Cerebellar cortex (tissue), 1 donor: Measurements from ENCODE around the gene HSPA8.
A peak's percentile ranks its signal among the peaks of the same experiment; 100 is the strongest.
"Not testable (repeated sequence)": the region's sequence is repeated elsewhere in the genome, so short reads cannot be mapped to it uniquely, and the experiment has no call there.

ENCODE experiments used
- DNase-seq: peaks from one replicate; pipeline ENCODE4 v3.0.0-alpha.2; 2015; ENCODE audit warnings: low spot score

The HSPA8 gene

DNA sequence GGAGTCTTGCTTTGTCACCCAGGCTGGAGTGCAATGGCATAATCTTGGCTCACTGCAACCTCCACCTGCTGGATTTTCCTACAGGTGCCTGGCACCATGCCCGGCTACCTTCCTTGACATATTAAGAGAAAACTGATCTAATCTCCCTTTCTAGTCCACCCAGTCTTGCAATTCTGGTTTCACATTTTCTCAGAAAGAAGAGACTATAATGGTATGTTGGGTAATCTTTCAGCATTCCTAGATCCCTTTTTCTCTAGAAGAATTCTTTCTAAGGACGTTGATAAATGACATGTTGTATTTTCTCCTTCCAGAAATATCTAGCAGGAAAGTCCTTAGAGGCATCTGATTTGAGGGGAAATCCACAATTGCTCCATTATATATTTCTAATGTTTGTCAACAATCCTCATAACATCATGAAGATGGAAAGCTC is 10.4 kb upstream of the HSPA8 start:
- peak; percentile 70 for DNase-seq

GRCh38 chr11:123069908-123070821 is 8.2 kb upstream of the HSPA8 start:
- DNase-seq, result no peak

GRCh38 chr11:123065621-123066020 is 3.7 kb upstream of the HSPA8 start:
- no peak for DNase-seq

- DNase-seq, result no peak
These were observed 2.1 kb upstream of the HSPA8 start for GRCh38 chr11:123063826-123064657.

GRCh38 chr11:123062892-123063825 is 1.2 kb upstream of the HSPA8 start:
- peak; percentile 59 for DNase-seq

DNA sequence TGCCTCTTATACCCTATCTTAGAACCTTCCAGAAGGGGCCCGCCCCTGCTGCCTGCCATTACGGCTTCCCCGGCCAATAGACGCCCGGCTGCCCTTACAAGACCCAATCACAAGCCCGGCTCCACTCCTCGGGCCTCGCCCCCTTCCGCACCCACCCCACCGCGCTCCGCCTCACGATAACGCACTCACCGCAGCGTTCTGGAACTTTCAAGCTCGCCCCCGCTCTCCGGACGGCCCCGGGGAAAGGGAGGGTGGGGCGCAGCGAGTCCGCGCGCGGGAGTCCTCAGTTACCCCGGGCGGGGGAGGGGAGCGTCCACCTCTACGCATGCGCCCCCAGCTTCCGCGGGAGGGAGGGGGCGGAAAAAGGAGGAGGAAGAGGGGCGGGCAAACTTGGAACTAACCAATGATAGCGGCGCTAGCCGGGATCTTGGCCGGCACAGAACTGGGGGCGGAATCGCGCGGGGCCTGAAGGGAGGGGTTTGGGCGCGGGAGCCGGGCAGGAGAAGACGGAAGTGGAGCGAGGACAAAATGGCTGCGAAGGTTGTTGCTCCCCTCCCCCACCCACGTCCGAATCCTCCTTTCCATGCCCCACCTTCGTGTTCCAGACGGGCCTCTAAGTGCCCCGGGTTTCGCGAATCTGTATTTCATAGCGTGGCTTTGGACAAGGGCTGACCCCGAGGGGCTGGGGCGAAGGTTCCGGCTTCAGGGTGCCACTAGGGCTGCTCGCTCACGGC is 389 bp upstream of the HSPA8 start:
- peak; percentile 99 for DNase-seq

GRCh38 chr11:123060277-123061000 is 1.5 kb downstream of the HSPA8 start:
- peak; percentile 60 for DNase-seq

DNA sequence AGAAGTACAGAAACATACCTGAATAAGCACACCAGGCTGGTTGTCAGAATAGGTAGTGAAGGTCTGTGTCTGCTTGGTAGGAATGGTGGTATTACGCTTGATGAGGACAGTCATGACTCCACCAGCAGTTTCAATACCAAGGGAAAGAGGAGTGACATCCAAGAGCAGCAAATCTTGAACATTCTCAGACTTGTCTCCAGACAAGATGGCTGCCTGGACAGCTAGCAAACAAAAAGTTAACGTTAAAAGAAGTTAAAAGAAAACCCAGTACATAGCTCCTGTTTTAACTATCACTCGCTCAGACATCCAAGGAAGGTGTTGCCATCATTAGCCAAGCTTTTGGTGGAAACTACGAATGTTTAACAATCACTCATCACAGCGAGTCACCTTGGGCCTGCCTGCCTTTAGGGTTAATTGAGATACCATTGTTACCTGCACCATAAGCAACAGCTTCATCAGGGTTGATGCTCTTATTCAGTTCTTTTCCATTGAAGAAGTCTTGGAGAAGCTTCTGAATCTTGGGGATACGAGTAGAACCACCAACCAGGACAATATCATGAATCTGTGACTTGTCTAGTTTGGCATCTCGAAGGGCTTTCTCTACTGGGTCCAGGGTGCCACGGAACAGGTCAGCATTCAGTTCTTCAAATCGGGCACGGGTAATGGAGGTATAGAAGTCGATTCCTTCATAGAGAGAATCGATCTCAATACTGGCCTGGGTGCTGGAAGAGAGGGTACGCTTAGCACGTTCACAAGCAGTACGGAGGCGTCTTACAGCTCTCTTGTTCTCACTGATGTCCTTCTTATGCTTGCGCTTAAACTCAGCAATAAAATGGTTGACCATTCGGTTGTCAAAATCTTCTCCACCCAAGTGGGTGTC is 2.7 kb downstream of the HSPA8 start:
- DNase-seq, result not testable (repeated sequence)

DNA sequence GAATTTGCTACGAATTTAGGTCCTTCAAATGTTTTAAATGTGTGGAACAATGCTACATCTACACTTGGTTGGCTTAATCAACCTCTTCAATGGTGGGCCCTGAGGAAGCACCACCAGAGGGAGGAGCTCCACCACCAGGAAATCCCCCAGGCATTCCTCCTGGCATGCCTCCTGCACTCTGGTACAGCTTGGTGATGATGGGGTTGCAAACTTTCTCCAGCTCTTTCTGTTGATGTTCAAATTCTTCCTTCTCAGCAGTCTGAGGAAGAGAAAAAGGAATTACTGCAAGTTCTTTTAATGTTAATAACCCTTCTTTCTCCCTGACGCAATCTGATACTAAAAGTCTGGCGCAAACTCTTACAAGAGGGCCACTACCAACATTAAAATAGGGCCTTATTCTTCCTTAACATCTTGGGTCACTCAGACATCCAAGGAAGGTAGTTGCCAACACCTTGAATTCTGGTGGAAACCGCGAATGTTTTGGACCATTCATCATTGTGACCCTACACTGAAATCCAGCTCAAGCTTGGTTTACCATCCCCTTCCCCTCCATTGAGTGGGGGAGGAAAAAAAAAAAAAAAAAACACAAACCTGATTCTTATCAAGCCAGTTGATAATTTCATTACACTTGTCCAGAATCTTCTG is 4.2 kb downstream of the HSPA8 start:
- no peak for DNase-seq

DNA sequence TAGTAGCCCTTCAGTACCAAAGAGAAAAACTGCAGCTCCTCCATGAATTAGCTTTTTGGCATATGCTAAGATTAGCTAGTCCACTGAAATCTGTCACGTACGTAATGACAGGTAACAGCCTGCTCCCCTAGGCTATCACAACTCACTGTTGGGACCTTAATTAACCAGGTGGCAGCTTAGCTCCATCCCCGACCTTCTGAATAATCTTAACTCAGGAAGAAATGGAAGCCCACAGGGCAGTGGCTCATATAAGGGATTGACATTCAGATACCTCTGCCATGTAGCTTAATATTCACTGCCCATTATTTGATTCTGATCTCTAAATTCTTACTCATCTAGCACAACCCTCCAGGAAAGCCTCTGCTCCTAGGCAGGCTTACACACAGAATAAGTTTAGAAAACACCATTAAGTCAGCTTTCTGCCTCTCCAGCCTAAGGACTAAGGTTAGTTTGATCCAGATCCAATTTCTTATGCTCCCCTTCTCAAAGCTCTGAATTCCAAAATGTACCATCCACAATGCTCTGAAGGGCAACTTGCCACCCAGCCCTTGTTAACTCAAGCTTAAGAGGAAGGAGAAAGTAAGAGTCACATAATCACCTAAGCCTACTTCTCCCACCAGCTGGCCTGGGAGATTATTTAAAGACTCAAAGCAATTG is 5.0 kb downstream of the HSPA8 start:
- DNase-seq, result peak; percentile 55

GRCh38 chr11:123055191-123055901 is 6.6 kb downstream of the HSPA8 start:
- DNase-seq, result peak; percentile 73

- DNase-seq, result peak; percentile 94
These were observed 7.5 kb downstream of the HSPA8 start for GRCh38 chr11:123054301-123055065.

DNA sequence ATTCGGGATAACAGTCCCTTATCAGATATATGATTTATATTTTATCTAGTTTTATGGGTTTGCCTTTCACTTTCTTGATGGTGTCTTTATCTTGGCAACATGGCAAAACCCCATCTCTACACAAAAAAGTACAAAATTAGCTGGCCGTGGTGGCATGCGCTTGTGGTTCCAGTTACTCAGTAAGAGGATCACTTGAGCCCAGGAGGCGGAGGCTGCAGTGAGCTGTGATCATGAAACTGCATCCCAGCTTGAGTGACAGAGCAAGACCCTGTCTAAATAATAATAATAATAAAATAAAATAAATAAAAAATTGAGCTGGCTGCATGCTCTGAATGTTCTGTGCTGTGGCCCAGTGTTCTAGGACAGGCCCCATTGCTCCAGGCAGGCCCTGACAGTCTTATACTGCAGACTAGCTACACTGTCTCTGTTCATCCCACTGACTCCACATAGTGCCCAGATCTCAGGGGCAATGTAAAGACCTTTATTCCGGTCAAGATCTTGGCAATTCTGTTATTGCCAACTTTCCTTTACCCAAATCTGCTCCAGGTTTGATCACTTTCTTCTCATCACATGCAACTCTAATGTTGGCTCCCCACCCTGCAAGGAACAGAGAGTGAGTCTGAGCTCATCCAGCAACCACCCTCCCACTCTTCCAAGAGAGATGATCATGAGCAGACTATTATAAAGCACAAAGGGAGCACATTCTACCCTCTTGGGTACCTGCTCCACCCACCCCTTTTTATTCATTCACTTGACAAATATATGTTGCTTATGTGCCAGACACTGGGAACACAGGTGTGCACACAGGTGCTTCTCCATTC is 8.8 kb downstream of the HSPA8 start:
- DNase-seq, result no peak

- DNase-seq, result no peak
These were observed 10.3 kb downstream of the HSPA8 start for GRCh38 chr11:123051634-123052033.

DNA sequence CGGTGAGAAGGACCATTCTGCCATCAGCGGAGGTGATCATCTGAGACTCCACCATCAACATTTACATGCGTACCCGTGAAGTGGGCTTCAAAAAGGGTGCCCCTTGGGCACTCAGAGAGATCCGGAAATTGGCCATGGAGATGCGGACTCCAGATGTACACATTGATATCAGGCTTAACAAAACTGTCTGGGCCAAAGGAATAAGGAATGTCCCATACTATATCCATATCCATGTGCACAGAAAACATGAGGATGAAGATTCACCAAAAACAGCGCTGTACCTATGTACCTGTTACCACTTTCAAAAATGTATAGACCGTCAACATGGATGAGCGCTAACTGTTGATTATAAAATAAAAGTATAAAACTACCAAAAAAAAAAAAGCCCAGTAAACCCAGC is 10.8 kb downstream of the HSPA8 start:
- no peak for DNase-seq

- DNase-seq, result no peak
These were observed 14.0 kb downstream of the HSPA8 start for GRCh38 chr11:123047947-123048293.
